Stimulated activated CD4-positive, alpha-beta T cell treated with anti-CD3 and anti-CD28 coated beads, Interleukin-4, amount 100 ng/mL, for 1 hour (primary cell): ENCODE results near the gene TACC3.

Experiments used
- DNase-seq: peaks from one replicate; pipeline ENCODE4 v3.0.0-alpha.2; 2020

Gene TACC3

DNA sequence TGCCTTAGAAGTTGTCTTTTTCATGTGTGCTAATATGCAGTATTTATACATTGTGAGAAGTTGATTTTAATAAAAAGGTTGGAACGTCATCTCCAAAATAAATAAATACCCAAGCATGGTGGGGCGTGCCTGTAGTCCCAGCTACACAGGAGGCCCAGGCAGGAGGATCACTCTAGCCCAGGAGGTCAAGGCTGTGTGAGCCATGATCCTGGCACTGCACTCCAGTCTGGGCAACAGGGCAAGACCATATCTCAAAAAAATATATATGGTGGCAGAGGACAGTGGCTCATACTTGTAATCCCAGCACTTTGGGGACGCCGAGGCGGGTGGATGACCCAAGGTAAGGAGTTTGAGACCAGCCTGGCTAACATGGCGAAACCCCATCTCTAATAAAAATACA is 15.6 kb upstream of the TACC3 start:
- DNase-seq = no peak

DNA sequence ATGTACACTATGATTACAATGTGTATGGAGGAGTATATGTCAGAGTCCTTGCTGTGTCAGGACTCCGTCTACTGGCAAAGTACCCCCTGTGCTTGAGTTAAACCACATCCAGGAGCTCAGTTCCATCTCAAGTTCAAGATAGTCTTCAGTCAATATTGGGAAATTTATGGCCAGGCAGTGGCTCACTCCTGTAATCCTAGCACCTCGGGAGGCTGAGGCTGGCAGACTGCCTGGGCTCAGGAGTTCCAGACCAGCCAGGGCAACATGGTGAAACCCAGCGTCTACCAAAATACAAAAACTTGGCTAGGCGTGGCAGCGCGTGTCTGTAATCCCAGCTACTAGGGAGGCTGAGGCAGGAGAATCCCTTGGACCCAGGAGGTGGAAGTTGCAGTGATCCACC is 15.0 kb upstream of the TACC3 start:
- no peak for DNase-seq

DNA sequence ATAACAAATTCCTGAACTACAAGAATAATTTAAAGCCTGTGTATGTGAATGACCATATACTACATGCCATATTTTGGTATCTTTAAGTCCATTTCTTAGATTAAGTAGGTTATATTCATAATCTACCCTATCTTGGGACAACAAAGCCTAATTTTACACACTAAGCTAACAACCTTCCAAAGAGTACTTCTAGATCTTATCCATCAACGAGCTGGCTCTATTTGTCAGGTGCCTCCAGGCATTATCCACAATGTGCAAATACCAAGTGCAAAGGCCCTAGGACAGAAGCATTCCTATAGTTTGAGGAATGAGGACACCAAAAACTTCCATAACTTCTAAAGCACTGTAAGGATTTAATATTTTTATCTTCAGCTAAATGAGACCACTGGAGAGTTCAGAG is 12.7 kb upstream of the TACC3 start:
- no peak for DNase-seq

DNA sequence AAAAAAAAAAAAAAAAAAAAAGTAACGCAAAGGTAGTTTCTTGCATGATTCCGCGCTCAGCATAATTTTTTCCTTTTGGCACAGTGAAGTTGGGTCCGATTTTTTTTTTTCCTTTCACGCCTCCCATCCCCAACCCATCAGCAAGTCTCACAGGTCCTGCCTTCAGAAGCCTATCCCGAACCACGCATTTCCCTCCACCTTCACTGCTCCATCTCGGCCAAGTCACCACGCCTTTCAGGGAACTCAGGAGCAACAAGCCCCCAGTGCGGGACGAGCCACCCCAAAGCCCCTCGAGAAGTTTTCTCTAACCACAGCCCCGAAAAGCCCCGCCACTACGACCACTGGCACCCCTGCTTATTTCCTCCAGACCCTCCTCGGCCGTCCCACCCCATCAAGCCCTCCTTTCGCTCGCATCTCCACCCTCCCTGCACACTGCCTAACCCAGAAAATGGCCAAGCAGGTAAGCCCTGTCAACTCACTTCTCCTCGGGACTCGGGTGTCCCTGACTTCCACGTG is 10.2 kb upstream of the TACC3 start:
- DNase-seq = no peak

DNA sequence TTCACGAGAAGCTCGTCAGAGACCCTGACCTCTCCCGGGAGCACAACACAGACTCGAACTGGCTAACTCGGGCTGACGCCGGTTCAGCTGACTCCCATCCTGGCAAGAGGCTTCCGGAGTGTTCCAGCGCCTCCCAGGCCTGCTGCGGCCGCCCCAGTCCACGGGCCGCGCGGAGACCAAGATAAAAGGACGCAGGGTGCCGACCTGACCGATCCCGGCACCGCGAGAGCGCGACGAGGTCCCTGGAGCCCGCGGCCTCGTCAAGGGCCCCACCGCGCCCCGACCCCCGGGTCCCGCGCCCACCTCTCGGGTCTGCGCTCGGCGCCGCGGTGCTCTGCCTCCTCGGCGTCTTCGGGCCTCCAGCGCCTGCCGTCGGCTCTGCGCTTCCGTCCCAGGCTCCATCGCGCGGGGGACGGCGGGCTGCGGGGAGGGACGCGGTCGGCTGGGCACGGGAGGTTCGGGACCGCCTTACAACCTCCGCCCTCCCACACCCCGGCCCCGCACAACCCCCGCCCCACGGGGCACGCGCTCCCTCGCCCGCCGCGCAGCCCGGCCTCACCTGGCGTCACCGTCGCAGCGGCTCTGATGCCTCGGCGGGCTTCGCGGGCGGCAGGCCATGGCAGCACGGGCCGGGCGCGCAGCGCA is 9.6 kb upstream of the TACC3 start:
- peak; percentile 33 for DNase-seq

DNA sequence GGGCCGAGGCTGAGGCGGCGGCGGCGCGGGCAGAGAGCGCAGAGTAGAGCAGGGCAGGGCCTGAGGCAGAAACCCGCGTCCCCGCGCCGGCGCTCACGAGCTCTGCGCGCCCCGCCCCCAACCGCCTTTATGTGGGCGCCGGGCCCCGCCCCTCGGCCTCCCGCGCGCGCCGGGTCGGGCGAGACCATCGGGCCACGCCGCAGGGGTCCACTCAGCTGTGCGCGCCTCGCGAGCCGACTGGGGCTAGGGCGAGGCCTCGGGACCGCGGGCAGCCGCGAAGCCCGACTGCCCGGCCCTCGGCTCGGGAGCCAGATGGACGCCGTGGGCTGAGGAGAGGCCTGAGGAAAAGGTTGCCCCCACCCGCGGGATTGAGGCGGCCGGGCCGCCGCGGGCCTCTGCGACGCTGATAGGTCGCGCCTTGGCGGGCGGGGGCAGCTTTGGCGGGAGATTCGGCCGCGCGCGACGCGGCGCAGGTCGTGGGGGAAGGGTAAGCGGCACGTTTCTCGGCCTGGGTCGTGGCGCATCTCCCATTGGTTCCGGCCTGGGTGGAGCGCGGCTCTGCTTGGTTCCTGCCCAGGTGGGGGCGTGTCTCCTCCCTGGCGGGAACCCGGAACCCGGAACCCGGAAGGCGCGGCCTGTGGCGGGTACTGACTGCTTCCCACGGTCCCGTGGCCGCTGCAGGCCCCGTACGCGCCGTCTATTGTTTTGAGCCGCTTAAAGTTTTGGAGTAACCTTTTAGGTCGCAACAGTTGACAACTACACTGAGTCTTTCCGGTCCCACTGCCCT is 8.9 kb upstream of the TACC3 start, which contains the start of gene SLBP:
Gene SLBP (minus strand): TSS at position 104 of the 787 bp plus-strand sequence. CDS start 131 bp downstream, outside the sequence.
- peak; percentile 99 for DNase-seq

DNA sequence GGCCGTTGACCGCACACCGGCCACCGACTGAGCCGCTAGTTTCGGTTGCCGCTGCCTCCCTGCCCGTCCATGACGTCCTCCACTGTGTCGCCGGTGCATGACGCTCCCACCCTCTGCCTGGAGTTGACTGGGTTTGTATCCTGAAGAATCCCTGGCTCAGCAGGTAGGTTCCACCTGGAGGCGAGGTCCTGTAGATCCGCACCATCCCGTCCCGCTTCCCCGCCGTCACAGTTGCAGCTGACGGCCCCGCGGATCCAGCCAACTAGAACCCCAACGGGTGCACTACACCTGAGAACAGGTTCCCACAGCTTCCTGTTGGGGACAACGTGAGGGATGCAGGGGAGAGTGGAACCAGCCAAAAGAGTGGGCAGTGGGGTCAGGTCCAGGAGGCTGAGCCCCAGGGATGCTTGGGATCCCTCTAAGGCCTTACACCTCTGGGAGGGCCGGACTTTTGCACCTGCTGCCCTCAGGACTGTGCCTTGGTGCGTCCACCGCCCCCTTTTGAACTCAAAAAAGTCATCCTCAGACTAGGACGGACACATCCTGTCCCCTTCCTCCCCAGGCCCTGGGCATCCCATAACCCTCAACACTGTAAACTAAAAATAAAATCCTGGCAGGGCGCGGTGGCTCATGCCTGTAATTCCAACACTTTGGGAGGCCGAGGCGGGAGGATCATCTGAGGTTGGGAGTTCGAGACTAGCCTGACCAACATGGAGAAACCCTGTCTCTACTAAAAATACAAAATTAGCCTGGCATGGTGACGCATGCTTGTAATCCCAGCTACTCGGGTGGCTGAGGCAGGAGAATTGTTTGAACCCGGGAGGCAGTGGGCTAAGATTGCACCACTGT is 8.1 kb upstream of the TACC3 start:
- no peak for DNase-seq

DNA sequence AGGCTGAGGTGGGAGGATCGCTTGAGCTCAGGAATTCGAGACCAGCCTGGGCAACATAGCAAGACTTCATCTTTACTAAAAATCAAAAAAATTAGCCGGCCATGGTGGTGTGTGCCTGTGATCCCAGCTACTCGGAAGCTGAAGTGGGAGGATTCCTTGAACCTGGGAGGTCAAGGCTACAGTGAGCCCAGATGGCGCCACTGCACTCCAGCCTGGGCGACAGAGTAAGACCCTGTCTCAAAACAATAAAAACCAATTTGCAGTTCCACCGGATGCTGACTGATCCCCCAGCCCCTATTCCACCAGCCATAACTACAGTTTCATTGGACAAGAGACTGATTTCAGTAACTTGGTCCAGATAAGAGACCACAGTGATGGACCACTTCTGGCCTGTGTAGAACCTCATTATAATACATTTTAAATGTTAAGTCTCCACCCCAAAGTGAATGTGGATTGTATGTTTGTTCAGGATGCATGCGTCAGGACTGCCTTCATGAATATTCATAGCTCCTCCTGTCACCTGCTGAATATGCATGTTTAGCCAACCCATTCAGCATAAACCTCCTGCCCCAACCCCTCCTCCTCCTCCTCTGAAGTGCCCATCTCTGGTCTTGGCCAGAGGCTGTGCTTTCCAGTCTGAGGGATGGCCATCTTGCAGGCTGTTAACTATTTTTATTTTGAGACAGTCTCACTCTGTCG is 6.9 kb upstream of the TACC3 start:
- no peak for DNase-seq

DNA sequence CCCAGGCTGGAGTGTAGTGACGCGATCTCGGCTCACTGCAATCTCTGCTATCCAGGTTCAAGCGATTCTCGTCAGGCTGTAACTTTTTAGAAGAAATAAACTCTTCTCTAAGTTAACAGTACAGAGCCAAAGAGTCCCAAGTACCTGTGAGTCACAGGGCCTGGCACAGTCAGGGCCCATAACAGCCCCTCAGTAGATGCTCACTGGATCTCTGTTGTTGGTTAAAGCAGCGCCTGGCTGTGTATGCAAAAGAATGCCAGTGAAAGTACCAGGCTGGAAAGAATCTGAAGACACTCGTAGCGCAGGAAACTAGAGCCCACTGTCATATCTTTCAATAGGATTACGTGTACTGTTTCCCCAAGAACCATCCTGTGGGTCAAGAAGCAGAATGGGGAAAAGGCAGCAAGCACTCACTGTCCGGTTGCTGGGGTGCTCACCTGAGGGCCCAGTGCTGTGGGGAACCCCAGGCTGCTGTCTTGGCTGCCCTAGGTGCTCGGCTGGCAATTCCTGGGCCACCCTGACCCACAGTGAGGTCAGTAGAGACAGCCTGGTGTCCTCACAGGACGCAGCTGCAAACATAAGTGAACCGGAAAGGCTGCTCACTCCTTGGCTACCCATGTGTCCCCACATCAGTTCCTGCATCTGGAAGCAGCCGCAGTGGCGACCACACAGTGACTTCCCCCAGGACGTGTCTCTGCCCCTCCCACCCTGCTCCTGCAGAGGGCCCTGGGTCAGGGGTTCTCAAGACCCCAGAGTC is 6.1 kb upstream of the TACC3 start:
- DNase-seq = no peak

DNA sequence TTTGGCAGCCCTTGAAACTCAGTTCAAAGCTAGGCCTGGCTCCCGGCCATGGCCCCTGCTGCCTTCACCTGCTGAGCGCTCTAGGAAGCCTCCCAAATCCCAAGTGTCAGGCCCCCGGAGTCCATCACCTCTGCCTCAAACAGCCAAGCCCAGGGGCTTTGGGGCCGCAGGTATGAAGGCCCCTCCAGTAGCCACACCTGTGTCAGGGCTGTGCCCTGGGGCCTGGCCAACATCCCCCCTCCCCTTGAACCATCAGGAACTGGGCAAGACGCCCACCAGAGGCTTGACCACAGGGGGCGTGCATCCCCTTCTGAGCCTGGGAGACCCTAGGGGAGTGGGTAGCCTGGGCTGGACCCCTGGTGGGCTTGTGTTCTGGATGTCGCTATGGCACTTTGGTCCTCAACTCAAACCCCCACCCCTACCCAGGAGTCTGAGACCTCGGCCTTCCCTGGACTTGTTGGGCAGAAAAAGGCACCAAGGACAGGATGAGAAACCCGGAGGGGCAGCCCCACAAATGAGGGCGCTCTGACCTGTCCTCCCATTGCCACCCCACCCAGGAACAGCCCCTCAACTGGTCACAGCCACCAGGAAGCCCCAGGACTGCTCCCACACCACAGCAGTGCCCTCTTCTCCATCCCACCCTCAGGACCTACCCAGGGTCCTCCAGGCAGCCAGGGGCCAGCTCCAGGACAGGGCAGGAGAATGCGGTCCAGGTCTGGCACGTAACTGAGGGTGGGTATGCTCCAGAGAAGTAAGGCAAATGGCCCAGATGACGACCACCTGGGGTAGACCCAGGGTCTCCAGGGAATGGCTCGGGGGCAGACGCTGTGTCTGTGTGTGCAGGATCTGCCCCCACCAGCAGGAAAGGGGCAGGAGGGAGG is 5.0 kb upstream of the TACC3 start:
- DNase-seq = no peak

DNA sequence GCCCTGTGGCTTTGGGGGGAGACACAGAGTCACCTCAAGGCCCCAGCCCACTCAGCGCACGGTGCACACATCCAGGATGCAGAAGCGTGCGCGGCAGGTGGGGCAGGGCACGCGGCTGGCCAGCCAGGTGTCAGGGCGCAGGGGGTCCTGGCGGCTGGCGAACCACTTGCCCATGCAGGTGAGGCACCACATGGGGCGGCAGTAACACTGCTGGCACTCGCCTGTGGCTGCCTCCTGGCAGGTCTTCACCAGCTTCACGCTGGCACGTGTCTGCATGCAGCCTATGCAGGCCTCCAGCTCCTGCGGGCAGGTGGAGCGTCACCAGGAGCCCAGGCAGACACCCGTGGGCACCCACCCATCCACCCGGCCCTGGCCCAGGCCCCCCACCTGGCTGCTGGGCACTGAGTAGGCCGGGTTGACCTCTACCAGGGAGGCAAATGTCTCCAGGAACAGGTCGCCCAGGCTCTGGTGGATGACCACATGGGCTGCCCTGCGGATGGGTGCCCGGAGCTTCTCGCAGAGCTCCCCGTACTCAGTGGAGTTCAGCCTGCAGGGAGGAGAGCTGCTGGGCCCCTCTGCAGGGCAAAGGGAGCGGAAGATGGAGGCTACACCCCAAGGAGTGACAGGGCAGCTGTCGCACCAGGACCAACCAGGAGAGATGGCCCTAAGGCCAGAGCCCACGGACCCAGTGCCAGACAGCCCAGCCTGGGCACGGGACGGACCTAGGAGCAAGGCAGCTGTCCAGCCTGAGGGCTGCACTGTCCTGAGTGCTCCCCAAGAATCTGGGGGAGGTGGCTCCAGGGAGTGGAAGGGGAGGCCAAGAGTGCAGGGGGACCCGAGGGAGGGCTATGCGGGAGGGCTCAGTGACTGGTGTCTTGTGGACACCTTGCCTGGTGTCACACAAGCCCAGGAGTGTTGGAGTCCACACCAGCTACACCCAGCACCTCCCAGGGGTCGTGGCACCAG is 3.9 kb upstream of the TACC3 start:
- no peak for DNase-seq

DNA sequence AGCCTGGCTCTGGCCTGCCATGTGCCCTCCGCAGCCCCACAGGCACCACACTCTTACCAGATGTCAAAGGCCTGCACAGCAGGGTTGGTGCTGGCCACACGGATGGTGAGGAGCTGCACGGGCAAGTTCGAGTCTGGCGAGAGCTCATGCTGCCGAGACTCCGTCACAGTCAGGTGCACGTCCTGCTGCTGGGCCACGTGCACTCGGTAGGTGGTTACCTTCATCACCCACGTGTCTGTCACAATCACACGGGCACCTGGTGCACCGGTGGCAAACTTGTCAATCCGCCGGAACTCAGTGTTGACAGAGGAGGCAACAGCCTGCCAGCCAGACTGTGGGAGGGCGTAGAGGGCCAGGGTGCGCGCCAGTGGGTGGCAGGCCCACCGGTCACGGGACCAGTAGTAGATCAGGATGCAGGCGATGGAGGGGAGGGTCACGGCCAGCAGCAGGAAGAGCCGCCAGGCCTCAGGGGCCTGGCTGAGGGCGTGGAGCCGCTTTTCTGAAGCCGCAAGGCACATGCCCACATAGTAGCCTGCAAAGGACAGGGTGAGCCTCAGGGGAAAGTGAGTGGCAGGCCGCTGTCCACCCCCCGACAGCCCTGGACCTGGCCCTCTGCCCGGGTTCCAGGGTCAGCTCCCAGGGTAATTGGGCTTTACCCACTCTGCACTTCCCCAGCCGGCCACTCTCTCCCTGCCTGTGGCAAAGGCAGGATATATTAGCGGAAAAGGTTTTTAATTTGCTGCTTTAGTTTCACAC is 3.0 kb upstream of the TACC3 start:
- no peak for DNase-seq

DNA sequence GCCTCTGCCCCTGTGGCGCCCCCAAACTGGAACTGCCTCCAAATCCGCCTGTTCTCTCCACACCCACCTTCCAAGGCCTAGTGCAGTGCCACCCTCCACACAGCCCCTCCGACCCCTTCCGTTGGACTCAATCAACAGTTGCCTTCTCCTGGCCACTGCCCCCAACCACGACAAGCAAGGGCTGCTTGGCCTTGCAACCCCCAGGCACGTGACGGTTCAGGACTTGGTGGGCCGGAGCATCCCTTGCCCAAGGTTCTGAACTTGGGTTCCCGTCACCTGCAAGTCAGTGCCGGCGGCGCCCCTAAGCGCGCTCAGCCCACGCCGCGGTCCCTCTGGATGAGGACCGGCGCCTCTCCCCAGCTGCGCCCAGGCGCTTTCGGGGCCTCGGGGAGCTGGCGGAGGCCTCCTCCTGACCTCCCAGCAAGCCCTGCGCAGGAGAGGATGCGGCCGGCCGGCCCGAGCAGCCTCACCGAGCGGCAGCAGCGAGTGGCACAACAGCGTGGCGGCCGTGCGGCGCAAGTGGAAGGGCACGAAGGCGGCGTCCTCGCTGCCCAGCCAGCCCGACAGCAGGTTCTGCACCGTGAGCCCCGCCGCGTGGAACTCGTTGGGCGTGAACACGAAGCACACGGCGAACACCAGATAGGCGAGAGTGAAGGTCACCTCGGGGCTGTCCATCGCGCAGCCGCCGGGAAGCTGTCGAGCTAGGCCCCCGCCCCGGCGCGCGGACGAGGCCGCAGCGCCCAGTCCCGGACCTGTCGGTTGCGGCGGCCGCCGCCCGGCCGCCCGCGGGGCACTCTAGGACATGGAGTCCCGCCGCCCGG is 948 bp upstream of the TACC3 start:
- peak; percentile 52 for DNase-seq

DNA sequence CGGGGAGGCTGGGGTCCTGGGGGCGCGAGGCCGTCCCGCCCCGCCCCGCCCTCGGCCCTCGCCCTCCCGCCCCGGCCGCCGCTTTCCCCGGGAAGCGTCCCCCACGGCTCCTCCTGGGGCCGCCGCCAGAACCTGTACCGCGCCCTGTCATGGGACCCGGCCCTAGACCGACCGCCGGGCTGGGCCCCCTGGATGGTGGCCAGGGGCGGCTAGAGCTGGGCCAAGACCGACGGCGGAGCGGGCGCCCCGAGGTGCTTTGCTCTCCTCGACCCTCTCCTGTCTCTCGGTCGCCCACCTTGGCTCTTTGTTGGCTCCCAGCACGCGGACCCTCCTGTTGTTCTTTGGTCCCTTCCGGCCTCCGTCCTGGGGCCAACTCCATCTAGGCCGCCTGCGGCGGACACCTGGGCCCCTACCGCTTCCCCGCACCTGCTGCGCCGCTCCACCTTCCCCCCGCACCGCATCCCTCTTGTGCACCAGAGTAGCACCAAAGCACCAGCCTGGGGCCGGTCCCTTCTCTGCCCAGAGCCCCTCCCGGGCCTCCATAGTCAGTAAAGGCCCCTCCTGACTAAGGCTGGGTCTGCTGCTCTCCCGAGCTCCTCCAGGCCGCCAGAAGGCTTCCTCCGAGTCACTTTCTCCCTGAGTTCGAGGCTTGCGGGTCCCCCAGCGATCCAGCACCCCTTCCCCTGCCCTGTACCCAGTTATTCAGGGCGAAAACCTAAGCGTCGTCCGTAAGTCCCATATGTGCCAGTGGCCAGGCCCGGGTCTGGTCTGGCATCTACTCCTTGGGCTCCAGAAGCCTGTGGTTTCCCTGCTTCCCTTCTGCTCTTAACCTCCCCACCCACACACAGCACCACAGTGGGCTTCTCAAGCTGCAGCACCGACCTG is 587 bp downstream of the TACC3 start:
- DNase-seq = no peak

DNA sequence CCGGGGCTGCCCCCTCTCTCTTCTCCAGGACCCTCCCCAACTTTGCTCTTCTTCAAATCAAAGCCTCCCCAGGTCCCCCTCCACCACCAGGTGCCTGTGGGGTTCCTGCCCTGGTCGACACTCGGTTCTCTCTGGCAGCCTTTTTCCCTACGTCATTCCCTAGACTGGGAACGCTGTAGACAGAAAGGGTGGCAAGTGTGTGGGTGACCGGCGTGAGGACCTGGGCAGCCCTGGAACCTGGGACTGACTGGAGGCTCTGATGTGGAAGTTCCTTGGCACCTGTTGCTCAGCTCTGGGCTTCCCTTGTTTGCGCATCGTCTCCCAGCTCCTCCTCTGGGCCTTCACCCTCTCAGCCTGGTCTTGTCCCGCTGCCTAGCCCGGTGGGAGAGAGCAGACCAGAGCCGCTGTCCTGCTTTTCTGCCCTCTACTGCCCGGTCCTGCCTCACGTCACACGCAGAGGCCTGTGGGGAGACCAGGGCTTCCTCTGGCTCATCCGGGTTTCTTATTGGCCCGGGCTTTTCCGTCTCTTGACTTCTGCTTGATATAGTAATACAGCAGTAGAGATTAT is 1.3 kb downstream of the TACC3 start:
- DNase-seq = no peak

DNA sequence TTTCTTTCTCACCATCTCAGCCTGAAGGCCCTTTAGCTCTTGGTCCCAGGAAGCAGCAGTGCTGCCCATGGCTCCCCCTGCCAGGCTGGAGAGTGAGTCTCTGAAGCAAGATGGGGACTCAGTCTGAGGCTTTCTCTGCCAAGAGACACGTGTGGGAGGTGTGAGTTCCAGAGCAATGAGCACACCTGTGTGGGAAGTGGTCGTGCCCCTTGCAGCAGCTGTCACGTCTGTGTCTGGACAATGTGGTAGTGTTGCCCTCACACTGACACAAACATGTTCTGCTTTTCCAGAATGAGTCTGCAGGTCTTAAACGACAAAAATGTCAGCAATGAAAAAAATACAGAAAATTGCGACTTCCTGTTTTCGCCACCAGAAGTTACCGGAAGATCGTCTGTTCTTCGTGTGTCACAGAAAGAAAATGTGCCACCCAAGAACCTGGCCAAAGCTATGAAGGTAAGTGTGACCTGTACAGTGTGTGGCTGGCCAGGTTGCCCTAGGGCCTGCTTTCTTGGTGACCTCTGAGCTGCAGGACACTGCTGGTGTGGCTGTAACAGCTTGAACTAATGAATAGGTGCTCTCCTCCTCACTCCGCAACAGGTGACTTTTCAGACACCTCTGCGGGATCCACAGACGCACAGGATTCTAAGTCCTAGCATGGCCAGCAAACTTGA is 1.9 kb downstream of the TACC3 start:
- DNase-seq = peak; percentile 59
